Astrocyte (in vitro differentiated cells and primary cell): ENCODE data around the gene MYZAP. TPM values are rescaled to one million over a fixed set of nuclear protein-coding genes. Genes with fewer than 3 reads are reported as not detected.

Experiments used
- DNase-seq: peaks from one replicate; pipeline ENCODE4 v3.0.0-alpha.2; 2010; ENCODE audit warnings: low read depth
- FAIRE-seq: peaks from 2 replicates; lab custom pipeline; 2011; peaks lifted over from hg19 to GRCh38; lab: Jason Lieb, UNC
- H2AFZ ChIP-seq: 2 replicates; pipeline ENCODE4 v1.6.0; 2012; ENCODE audit warnings: low read depth, low read length, inconsistent platforms
- H3K27ac ChIP-seq: 2 replicates; pipeline ENCODE4 v1.5.1; 2011; ENCODE audit warnings: low read depth, low read length, inconsistent platforms
- H3K27me3 ChIP-seq: 2 replicates; pipeline ENCODE4 v1.6.0; 2011; ENCODE audit warnings: low read length, inconsistent platforms; ENCODE audit not compliant: insufficient read depth
- H3K36me3 ChIP-seq: 2 replicates; pipeline ENCODE4 v1.5.1; 2011; ENCODE audit warnings: low read length, inconsistent platforms; ENCODE audit not compliant: insufficient read depth
- H3K4me1 ChIP-seq: 2 replicates; pipeline ENCODE4 v1.5.1; 2011; ENCODE audit warnings: low read length, inconsistent platforms; ENCODE audit not compliant: insufficient read depth
- H3K4me2 ChIP-seq: 2 replicates; pipeline ENCODE4 v1.6.0; 2012; ENCODE audit warnings: low read length, inconsistent platforms
- H3K4me3 ChIP-seq: 2 replicates; pipeline ENCODE4 v1.5.1; 2011; ENCODE audit warnings: low read depth, mild to moderate bottlenecking, low read length, inconsistent platforms; ENCODE audit not compliant: insufficient read depth
- H3K79me2 ChIP-seq: 2 replicates; pipeline ENCODE4 v1.6.0; 2012; ENCODE audit warnings: mild to moderate bottlenecking, low read length, inconsistent platforms; ENCODE audit not compliant: insufficient read depth
- H3K9ac ChIP-seq: 2 replicates; pipeline ENCODE4 v1.6.0; 2012; ENCODE audit warnings: mild to moderate bottlenecking, low read length, inconsistent platforms
- H3K9me3 ChIP-seq: 2 replicates; pipeline ENCODE4 v1.5.1; 2012; ENCODE audit warnings: low read depth, mild to moderate bottlenecking, low read length, inconsistent platforms; ENCODE audit not compliant: insufficient read depth
- H4K20me1 ChIP-seq: 2 replicates; pipeline ENCODE4 v1.6.0; 2012; ENCODE audit warnings: low read length, inconsistent platforms; ENCODE audit not compliant: insufficient read depth
- H3K27ac Mint-ChIP-seq: one replicate; pipeline ENCODE4 v1.8.0; 2021; ENCODE audit warnings: mild to moderate bottlenecking, mixed read lengths; ENCODE audit not compliant: unreplicated experiment
- H3K27me3 Mint-ChIP-seq: one replicate; pipeline ENCODE4 v1.8.0; 2021; ENCODE audit warnings: low read depth, mixed read lengths; ENCODE audit not compliant: unreplicated experiment
- H3K36me3 Mint-ChIP-seq: one replicate; pipeline ENCODE4 v1.8.0; 2021; ENCODE audit warnings: low read depth, mixed read lengths; ENCODE audit not compliant: unreplicated experiment
- H3K4me1 Mint-ChIP-seq: one replicate; pipeline ENCODE4 v1.8.0; 2021; ENCODE audit warnings: low read depth, mixed read lengths; ENCODE audit not compliant: unreplicated experiment
- H3K4me3 Mint-ChIP-seq: one replicate; pipeline ENCODE4 v1.8.0; 2021; ENCODE audit warnings: mild to moderate bottlenecking, moderate library complexity, mixed read lengths; ENCODE audit not compliant: unreplicated experiment
- H3K9me3 Mint-ChIP-seq: one replicate; pipeline ENCODE4 v1.8.0; 2021; ENCODE audit warnings: mild to moderate bottlenecking, mixed read lengths; ENCODE audit not compliant: unreplicated experiment
- CTCF ChIP-seq: IDR thresholded peaks from 2 replicates; pipeline ENCODE4 v1.5.1; 2011; ENCODE audit warnings: low read depth, mild to moderate bottlenecking, inconsistent platforms, low read length, moderate library complexity; ENCODE audit not compliant: insufficient read depth
- EZH2 ChIP-seq: IDR thresholded peaks from 2 replicates; pipeline ENCODE4 v1.6.1; 2012; ENCODE audit warnings: mild to moderate bottlenecking, low read length, inconsistent platforms; ENCODE audit not compliant: insufficient read depth
- total RNA-seq: library from RNA; stranded (reverse); gene quantifications from 2 replicates; pipeline ENCODE4 v1.2.1, GENCODE V29; 2021

Gene MYZAP
- total RNA-seq, 1 donor from 2014 or later, result 0.41 TPM

- no peak for DNase-seq
- no peak for FAIRE-seq
- TF ChIP-seq CTCF (no peak), EZH2 (no peak)
- no peak overlapping the region for H2AFZ ChIP-seq
- H3K36me3 ChIP-seq, result no peaks in the 10 kb centered on the region
- Mint-ChIP-seq H3K4me1 (no peaks in the 10 kb centered on the region), H3K27ac (no peak overlapping the region), H3K9me3 (no peaks in the 10 kb centered on the region), H3K36me3 (no peaks in the 10 kb centered on the region), H3K4me3 (no peak overlapping the region), H3K27me3 (peaks cover 7% of the 10 kb centered on the region)
- H3K4me3 ChIP-seq, result no peak overlapping the region
- H3K4me1 ChIP-seq, result peaks cover 3% of the 10 kb centered on the region
- H3K27me3 ChIP-seq, result no peaks in the 10 kb centered on the region
- no peak overlapping the region for H3K9ac ChIP-seq
- H3K9me3 ChIP-seq, result no peaks in the 10 kb centered on the region
- H3K4me2 ChIP-seq, result no peak overlapping the region
- H3K79me2 ChIP-seq, result no peaks in the 10 kb centered on the region
- H4K20me1 ChIP-seq, result no peaks in the 10 kb centered on the region
- no peak overlapping the region for H3K27ac ChIP-seq
Measured at GRCh38 chr15:57625703-57626448, 34.2 kb downstream of the MYZAP start.

GRCh38 chr15:57626713-57627440 is 35.2 kb downstream of the MYZAP start:
- Mint-ChIP-seq H3K27me3 (peaks cover 12% of the 10 kb centered on the region), H3K4me3 (no peak overlapping the region), H3K27ac (no peak overlapping the region), H3K4me1 (no peaks in the 10 kb centered on the region), H3K36me3 (no peaks in the 10 kb centered on the region), H3K9me3 (no peaks in the 10 kb centered on the region)
- Histone ChIP-seq H3K9ac (no peak overlapping the region), H3K4me3 (no peak overlapping the region), H3K9me3 (no peaks in the 10 kb centered on the region), H3K79me2 (no peaks in the 10 kb centered on the region), H3K4me1 (peaks cover 3% of the 10 kb centered on the region), H3K36me3 (no peaks in the 10 kb centered on the region), H3K27me3 (no peaks in the 10 kb centered on the region), H4K20me1 (no peaks in the 10 kb centered on the region), H3K27ac (no peak overlapping the region), H2AFZ (no peak overlapping the region), H3K4me2 (no peak overlapping the region)
- FAIRE-seq, result no peak
- TF ChIP-seq EZH2, result no peak
- TF ChIP-seq CTCF, result no peak
- no peak for DNase-seq
